Measurements from ENCODE around the gene AGPAT3.

- TF ChIP-seq POLR2AphosphoS5 (IDR thresholded peaks at IDR 0.05; ENCODE audit: insufficient read depth, low read depth, low read length) (no peak), JUN (IDR thresholded peaks at IDR 0.05; ENCODE audit: borderline replicate concordance, insufficient read depth, insufficient read length, low read depth) (no peak)
- TF ChIP-seq, protein P1, sequence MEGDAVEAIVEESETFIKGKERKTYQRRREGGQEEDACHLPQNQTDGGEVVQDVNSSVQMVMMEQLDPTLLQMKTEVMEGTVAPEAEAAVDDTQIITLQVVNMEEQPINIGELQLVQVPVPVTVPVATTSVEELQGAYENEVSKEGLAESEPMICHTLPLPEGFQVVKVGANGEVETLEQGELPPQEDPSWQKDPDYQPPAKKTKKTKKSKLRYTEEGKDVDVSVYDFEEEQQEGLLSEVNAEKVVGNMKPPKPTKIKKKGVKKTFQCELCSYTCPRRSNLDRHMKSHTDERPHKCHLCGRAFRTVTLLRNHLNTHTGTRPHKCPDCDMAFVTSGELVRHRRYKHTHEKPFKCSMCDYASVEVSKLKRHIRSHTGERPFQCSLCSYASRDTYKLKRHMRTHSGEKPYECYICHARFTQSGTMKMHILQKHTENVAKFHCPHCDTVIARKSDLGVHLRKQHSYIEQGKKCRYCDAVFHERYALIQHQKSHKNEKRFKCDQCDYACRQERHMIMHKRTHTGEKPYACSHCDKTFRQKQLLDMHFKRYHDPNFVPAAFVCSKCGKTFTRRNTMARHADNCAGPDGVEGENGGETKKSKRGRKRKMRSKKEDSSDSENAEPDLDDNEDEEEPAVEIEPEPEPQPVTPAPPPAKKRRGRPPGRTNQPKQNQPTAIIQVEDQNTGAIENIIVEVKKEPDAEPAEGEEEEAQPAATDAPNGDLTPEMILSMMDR (IDR thresholded peaks at IDR 0.05; ENCODE audit: extremely low read depth in 1 of 2, insufficient read depth in 1 of 2, low read depth in 1 of 2, low read length in 2 of 2): no peak
Observed at GRCh38 chr21:43989401-43989800, 124.4 kb downstream of the AGPAT3 start.
